Endometrium (tissue), 2 donors: ENCODE measurements around the gene UTP14A.
A peak's percentile ranks its signal among the peaks of the same experiment; 100 is the strongest.
"Not testable (repeated sequence)": the region's sequence is repeated elsewhere in the genome, so short reads cannot be mapped to it uniquely, and the experiment has no call there.

ENCODE experiments used
- FAIRE-seq: peaks from 2 replicates; lab custom pipeline; 2012; peaks lifted over from hg19 to GRCh38; lab: Jason Lieb, UNC
- donor health status: control.
- donor health status: control.

UTP14A gene

GRCh38 chrX:129905787-129906580, at the start of gene UTP14A:
UTP14A (plus strand) TSS chrX:129906164; CDS start chrX:129906211, 47 bp downstream.
- peak; percentile 59 for FAIRE-seq

GRCh38 chrX:129859134-129859533, 46.8 kb upstream of the UTP14A start:
- FAIRE-seq = not testable (repeated sequence)

DNA sequence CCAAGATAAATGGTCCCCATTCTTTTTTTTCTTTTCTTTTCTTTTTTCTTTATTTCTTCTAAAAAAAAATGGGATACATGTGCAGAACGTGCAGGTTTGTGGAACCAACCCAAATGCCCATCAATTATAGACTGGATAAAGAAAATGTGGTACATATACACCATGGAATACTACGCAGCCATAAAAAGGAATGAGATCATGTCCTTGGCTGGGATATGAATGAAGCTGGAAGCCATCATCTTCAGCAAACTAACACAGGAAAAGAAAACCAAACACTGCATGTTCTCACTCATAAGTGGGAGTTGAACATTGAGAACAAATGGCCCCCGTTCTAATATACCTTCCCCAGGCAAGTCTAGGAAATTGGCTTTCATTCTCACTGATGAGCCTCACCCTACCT, 39.6 kb upstream of the UTP14A start:
- not testable (repeated sequence) for FAIRE-seq

DNA sequence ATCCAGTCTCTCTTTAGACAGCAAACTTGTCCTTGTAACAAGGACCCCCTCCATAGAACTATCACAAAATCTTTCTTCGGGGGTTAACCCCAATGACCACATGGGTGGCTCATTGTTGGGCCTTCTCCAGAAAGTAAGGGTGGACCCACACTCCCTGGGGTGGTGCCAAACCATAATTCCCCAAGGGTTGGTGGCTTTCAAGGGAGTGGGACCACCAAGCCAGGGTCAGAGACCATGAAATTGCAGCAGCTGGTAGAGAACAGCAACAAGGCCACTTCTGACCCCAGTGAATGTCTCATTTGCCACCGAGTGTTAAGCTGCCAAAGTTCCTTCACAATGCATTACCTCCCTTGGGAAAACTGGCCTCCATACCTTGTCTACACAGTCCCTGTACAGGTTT, 33.4 kb upstream of the UTP14A start:
- no peak for FAIRE-seq

GRCh38 chrX:129875669-129876068, 30.3 kb upstream of the UTP14A start:
- no peak for FAIRE-seq

DNA sequence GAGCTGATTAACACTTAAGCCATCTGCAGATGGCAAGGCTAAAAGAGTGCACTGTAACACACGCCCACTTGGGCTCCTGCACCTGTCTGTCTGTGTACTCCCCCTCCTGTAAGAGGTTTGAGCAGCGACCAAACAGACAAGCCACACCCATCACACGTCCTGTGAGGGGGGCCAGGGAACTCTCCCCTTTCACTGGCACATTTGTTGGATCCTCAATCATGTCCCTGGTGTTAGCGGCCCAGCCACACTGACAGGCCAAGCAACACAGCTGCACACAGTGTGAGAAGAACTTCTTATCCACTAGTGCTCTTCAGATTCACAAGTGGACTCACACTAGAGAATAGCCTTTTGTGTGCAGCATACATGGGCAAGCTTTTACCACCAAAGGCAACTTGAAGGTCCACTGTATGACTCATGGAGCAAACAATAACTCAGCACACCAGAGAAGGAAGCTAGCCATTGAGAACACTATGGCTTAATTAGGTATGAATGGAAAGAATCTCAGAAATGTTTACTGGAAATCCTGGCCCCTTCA, 29.1 kb upstream of the UTP14A start:
- FAIRE-seq = no peak

DNA sequence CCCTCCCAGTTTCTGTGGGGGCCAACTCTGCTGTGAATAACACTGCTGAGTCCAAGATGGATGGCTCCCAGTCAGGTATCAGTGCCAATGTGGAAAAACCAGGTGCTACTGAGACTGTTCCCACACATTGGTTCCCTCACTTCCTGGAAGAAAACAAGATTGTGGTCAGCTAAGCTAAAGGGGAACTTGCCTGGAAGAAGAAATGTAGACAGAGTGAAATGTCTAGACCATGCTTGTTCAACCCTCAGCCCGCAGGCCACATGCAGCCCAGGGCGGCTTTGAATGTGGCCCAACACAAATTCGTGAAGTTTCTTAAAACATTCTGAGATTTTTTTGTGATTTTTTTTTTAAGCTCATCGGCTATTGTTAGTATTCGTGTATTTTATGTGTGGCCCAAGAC, 28.6 kb upstream of the UTP14A start:
- no peak for FAIRE-seq

- FAIRE-seq = no peak
Measured at GRCh38 chrX:129900054-129900453, 5.9 kb upstream of the UTP14A start.

DNA sequence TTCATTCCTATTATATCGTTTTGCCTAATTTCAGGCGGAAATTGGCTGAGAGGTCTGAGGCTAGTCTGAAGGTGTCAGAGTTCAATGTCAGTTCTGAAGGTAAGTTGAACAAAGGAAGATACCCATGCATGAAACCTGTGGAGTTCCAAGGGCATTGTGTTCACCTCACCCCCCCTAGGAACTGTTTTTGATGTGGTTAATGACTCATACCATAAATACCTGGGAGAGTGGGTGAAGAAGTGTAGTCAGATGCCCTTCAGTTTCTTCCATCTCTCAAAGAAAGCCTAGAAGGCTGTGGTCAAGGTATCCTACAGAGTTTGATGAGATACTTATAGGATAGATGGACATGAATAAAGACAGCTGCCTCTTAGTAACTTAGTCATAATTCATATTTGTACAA, 2.7 kb downstream of the UTP14A start:
- no peak for FAIRE-seq

- FAIRE-seq = no peak
Measured at GRCh38 chrX:129925305-129926092, 19.5 kb downstream of the UTP14A start.

GRCh38 chrX:129930941-129931410, 25.0 kb downstream of the UTP14A start:
- FAIRE-seq = no peak

DNA sequence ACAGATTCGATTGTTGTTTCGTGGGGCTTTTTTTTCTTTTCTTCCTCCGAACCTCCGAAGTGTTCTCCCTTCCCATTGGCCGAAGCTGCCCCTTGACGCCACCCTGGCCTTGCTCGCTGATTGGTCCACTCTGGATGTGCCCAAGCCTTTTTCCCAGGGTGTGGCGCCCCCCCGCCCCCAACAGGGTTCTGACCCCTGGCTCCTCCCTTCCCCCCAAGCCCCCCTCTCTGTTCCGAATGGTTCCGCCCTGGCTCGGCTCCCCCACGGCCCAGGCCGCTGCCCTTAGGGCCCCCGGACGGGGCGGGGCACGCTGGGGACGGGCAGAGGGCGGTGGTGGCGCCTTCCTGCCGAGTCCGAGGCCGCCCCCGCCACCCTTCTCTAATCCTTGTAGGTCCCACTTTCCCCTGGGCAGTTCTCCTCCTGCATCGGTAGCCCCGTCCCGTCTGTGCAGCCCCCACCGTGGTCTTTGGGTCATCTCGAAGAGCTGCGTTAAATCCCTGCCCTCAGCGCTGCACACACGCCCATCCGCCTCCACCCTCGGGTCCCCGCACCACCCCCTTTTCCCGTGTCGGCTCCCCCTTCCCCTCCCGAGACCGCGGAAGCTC, 25.5 kb downstream of the UTP14A start:
- no peak for FAIRE-seq

DNA sequence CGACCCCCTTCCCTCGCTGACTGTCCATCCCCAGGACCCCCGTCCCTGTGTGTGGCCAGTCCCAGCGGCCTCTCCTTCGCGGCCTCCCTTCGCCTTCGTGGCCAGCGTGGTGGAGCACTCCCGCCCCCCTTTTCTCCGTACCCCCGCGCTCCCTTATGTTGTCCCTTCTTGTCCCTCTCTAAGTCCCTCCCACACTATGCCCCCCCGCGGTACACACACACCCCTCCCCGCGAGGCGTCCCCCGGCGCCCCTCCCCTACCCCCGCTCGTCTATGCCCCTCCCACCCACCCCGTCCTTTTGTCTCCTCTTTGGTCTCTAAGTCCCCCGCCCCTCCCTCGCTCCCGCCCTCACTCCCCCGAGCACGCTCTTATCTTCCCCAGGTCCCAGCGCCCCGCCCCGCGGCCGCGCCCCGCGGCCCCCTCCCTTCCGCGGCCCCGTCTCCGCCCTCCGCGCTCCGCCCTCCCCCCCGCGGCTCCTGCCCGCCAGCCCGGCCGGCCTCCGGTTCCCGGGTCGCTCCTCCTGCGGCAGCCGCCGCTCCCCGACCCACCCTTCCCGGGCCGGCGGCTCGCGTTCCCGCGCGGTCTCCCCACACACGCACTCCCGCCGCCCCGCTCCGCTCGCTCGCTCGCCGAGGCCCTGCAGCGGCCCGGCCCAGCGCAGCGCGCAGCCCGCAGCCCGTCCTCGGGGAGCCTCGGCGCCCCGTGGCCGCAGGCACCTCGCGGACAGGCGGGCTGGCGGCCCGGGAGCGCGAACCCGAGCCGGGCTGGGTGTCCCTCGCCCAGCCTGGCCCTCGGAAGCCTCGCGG, 26.3 kb downstream of the UTP14A start:
- FAIRE-seq = no peak

DNA sequence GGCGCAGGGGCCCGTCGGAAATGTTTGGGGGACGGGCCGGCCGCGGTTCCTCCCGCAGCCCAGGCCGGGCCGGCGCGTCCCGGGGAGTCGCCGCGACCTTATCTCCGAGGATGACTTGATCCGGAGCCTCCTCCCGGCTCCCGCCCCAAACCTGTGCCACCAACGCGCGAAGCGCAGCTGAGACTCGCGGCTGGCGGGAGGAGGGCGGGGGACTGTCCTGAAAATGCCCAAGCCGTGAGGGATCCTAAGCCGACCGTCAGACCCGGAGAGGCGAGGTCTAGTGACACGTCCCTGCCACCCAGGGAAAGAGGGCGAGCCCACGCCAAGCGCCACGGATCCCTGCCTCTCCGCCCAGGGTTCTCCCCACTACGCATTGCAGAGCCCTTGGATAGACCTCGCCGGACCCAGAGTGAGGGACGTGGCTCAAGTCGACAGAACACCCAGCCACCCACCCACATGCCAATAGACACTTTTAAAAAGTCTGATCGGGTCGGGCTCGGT, 26.9 kb downstream of the UTP14A start:
- FAIRE-seq = no peak

DNA sequence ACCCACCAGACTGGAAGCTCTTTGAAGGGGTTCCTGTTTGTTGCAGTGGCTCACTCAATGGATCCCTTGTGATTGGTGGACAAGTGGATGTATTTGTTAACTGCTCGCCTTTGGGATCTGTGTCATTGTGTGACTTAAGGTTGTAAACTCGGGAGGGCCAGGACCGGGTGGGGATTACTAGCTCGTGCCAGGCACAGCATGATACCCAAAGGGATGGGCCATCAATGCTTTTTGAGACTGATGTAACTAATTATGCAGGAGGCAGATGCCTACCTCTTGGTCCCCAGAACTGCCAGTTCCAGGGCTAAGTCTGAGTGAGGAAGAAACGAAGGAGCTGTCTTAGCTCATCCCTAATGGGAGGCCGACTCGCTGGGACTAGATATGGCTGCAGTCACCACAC, 27.7 kb downstream of the UTP14A start:
- no peak for FAIRE-seq

- FAIRE-seq = no peak
Measured at GRCh38 chrX:129934461-129934860, 28.5 kb downstream of the UTP14A start.

- no peak for FAIRE-seq
Measured at GRCh38 chrX:129934952-129935351, 29.0 kb downstream of the UTP14A start.

- FAIRE-seq = no peak
Measured at GRCh38 chrX:129938081-129938480, 32.1 kb downstream of the UTP14A start.

DNA sequence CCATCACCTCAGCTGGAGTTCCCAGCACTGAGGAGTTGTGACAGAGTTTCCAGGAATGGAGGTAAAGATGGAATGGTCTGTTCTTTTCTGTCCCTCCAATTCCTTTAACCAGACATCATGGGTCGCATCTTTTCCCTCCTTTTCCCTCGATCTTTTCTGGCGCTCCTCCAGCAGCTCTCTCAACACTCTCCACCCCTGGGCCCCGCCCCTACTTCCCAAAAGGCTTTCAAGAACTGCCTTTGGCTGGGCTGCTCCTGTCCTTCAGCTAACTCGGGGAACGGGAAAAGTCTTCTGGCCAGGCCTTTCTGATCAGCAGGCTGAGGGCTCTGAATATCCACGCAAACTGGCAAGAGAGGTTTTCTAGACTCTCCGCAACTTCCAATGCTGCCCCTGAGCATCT, 34.0 kb downstream of the UTP14A start:
- no peak for FAIRE-seq

DNA sequence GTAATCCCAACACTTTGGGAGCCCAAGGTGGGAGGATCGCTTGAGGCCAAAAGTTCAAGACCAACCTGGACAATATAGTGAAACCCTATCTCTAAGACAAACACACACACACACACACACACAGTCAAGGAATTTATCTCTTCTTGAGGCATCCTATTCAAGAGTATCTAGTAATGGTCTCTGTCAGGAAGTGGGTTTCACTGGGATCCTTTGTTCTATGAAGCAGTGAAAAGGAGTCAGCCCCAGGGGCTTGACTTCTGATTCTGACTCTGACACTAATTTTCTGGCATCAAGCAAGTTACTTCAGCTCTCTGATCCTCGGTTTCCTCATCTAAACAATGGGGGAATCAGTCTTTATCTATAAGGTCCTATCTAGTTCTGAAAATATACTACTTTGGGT, 34.8 kb downstream of the UTP14A start:
- FAIRE-seq = no peak

DNA sequence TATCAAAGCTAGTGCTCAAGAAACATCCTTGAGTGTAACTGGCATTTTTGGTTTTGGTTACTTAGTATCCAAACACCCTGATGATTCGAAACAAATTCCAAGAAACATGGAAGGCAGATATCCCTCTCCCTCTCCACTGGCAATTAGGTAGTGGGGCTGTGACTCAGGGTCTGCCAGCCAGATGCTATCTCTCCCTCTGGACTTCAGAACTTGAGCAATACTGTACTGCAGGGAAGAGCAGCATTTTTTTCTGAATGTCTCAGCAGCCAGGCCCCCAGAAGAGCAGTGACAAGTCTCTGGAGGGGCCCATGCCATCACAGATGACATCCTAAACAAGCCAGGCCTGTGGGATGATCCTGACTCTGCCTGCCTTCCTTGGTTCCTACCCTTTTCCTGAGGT, 39.2 kb downstream of the UTP14A start:
- no peak for FAIRE-seq

DNA sequence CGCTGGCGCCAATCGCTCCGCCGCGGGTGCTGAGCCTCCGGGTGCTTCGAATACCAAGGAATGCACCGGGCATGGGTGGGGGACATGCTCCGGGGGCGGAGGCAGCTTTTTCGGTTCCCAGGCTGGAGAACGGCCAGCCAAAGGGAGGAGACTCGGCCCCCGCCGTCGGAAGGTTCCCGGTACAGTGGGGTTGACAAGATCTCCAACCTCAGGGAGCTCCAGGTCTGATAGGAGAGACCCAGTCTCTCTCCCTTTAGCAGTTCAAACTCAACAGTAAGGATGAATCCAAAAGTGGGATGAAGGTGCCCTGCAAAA, 47.3 kb downstream of the UTP14A start:
- FAIRE-seq = no peak
